LNCAP (cell line): ENCODE measurements around the gene OSBPL6.

Source experiments
- CTCF ChIP-seq: fragments of 450-650 bp; IDR thresholded peaks from 2 replicates; pipeline ENCODE4 v1.5.1; 2017; ENCODE audit warnings: mild to moderate bottlenecking

The OSBPL6 gene

GRCh38 chr2:178315078-178315477, 120.8 kb downstream of the OSBPL6 start:
- TF ChIP-seq CTCF: no peak

GRCh38 chr2:178315488-178315948, 121.2 kb downstream of the OSBPL6 start:
- TF ChIP-seq CTCF: no peak

GRCh38 chr2:178317811-178318210, 123.5 kb downstream of the OSBPL6 start:
- no peak for TF ChIP-seq CTCF

GRCh38 chr2:178320011-178320585, 125.8 kb downstream of the OSBPL6 start:
- TF ChIP-seq CTCF: no peak

- TF ChIP-seq CTCF: no peak
Measured at GRCh38 chr2:178322068-178322467, 127.8 kb downstream of the OSBPL6 start.

GRCh38 chr2:178324077-178324476, 129.8 kb downstream of the OSBPL6 start:
- TF ChIP-seq CTCF: no peak

- TF ChIP-seq CTCF: no peak
Measured at GRCh38 chr2:178325268-178325667, 131.0 kb downstream of the OSBPL6 start.

- TF ChIP-seq CTCF: no peak
Measured at GRCh38 chr2:178327516-178327915, 133.2 kb downstream of the OSBPL6 start.
